AG10803 (cell line): ENCODE results near the gene TNNT2.

Source experiments
- DNase-seq: peaks from one replicate; pipeline ENCODE4 v3.0.0; 2010; ENCODE audit warnings: low read depth
- H3K4me3 ChIP-seq: 2 replicates; pipeline ENCODE4 v1.5.1; 2011; ENCODE audit warnings: mild to moderate bottlenecking, low read length, control low read depth
- TF ChIP-seq, protein P1 (sequence below): conservative IDR thresholded peaks from 2 replicates; pipeline ENCODE4 v1.5.1; 2011; ENCODE audit warnings: mild to moderate bottlenecking, low read length, control low read depth, inconsistent platforms

TNNT2 gene

DNA sequence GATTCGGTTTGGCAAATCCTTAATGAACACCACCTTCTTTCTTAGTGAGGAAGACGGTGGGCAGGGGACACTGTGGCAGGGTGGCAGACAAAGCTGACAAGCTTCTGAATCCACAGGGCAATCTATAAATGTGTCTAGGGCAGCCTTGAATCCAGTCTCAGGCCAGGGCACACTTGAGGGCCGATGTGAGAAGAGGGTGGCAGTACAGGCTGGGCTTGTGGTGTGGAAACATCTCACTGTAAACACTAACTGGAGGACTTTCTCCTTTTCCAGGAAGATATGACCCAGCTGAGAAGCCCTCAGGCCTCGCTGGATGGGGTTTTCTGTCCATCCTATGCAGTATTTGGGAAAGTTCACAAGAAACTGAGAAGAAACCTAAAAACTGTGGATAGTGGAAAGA lies 47.7 kb downstream of the TNNT2 start:
- DNase-seq = no peak
- TF ChIP-seq, protein P1, sequence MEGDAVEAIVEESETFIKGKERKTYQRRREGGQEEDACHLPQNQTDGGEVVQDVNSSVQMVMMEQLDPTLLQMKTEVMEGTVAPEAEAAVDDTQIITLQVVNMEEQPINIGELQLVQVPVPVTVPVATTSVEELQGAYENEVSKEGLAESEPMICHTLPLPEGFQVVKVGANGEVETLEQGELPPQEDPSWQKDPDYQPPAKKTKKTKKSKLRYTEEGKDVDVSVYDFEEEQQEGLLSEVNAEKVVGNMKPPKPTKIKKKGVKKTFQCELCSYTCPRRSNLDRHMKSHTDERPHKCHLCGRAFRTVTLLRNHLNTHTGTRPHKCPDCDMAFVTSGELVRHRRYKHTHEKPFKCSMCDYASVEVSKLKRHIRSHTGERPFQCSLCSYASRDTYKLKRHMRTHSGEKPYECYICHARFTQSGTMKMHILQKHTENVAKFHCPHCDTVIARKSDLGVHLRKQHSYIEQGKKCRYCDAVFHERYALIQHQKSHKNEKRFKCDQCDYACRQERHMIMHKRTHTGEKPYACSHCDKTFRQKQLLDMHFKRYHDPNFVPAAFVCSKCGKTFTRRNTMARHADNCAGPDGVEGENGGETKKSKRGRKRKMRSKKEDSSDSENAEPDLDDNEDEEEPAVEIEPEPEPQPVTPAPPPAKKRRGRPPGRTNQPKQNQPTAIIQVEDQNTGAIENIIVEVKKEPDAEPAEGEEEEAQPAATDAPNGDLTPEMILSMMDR = no peak
- no peak overlapping the region for H3K4me3 ChIP-seq

DNA sequence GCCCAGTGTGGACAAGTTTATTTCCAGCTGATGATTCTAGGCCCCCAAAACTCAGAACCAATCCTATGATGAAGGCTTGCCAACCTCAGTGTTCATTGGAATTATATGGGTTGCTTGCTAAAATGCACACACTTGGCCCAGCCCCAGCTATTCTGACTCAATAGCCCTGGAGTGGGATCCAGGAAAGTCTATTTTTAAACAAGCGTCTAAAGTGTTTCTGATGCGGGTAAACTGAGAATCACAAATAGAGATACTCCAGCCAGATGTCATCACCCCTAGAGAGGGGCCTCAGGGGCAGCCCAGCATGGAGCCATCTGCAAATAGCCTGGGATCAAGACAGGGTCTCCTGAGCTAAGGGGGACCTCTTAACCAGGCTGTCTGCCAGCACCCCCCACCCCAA lies 48.2 kb downstream of the TNNT2 start:
- peak; percentile 6 for DNase-seq
- no peak overlapping the region for H3K4me3 ChIP-seq
- TF ChIP-seq, protein P1 = no peak

DNA sequence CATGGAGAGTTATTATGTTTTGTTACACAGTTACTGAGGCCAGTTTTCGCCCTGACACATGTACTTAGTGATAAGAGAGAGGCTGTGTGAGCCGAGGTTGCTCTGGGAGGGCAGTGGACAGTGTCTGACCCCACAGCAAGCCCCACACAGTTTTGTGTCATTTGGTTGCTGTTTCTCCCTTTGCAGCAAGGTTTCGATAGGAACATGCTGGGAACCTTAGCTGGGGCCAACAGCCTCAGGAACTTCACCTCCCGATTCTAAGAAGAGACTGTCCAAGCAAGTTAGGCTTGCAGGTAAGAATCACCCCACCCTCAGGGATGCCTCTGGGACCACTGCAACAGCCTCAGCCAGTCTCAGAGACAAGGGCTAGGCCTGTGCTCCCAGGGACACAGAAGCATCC lies 48.9 kb downstream of the TNNT2 start:
- no peak overlapping the region for H3K4me3 ChIP-seq
- no peak for DNase-seq
- TF ChIP-seq, protein P1 = no peak

DNA sequence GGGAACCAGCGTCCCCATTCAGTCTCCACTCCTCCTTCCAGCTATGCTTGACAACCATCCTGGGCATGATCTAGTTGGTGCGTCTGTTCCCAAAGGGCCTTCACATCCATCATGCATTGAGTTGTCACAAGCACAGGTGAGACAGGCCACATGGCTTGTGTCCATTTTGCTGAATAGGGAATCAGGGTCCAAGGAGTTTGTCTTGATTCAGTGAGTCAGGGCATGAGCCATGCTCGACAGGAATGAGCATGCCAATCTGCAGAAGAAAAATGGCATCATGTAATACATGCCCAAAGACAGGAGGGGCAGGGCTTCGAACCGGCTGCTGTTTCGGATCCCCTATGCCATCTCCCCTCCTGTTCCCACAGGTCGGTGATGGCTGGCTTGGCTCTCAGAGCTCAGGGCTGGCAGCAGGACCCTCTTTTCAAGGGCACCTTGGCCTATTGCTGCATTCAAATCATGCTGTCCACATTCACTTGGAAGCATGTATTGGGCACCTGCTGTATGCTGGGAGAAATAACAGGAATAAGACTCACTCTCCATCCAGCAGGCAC lies 49.7 kb downstream of the TNNT2 start:
- no peak overlapping the region for H3K4me3 ChIP-seq
- TF ChIP-seq, protein P1 = no peak
- no peak for DNase-seq

DNA sequence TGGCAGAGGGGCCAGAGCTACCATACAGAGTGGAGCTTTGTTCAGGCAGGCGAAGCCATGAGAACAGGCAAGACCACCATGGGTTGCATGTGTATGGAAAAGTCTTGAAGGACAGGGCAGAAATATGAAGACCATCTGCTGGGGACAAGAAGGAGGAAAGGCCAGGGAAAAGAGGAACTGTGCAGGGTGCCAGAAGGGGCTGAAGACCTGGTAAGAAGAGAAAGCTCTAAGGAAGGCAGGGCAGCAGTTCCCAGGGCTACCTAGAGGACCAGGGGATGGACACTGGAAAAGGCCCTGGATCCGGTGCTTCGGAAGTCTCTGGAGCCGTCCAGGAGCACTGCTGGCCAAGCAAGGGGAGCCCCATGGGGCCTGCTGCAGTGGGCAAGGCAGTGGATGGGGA lies 50.8 kb downstream of the TNNT2 start:
- no peak for DNase-seq
- no peak overlapping the region for H3K4me3 ChIP-seq
- TF ChIP-seq, protein P1 = no peak

DNA sequence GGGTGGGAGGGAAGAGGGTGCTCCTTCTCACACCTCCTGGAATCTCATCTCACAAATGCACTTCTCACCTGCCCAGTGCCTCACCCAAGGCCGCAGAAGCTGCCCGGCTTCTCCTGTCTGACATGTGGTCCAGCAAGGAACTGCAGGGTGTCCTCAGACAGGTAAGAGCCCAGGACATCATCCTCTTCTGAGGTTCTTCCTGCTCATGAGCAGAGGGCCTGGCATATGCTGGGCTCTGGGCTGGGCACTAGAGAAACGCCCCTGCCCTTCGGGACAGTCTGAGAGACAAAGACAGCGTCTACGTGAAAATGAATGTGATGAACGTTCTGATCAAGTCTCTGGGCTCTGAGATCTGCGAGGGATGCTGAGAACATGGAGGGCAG lies 51.8 kb downstream of the TNNT2 start:
- DNase-seq = no peak
- TF ChIP-seq, protein P1 = no peak
- no peak overlapping the region for H3K4me3 ChIP-seq

DNA sequence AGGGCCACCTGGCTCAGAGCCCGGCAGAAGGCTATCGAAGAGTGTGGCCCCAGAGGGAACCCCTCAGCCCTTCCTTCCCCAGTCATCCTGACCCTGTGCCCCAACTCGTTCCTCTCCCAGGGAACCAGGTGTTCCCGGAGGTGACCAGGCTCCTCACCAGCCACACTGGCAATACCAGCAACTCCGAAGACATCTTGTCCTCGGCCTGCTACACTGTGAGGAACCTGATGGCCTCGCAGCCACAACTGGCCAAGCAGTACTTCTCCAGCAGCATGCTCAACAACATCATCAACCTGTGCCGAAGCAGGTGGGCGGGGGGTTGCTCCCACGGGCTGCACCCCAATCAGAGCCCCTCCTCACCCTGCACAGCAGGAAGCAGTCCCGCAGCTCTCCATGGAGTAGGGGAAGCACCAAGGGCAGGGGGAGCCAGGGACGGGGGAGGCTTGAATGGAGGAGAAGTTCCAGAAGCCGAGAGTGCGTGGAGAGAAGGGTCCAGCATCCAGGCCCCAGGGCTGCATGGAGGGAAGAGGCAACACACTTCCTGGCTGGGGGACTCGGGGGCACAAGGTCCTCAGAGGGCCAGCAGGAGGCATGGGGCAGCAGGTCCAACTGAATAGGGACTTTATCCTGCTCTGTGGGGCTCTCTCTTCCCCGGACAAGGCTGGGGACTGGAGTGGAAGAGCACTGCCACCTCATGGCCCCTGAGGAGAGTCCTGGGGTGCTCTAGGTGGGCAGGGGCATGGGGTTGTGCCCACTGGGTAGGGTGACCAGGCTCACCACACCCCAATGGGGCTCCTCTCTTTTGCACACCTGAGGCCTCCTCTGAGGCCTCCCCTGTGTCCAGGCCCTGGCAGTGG lies 52.4 kb downstream of the TNNT2 start:
- H3K4me3 ChIP-seq = no peak overlapping the region
- TF ChIP-seq, protein P1 = no peak
- DNase-seq = no peak
